ENCODE measurements around the gene ALDH6A1.

DNA sequence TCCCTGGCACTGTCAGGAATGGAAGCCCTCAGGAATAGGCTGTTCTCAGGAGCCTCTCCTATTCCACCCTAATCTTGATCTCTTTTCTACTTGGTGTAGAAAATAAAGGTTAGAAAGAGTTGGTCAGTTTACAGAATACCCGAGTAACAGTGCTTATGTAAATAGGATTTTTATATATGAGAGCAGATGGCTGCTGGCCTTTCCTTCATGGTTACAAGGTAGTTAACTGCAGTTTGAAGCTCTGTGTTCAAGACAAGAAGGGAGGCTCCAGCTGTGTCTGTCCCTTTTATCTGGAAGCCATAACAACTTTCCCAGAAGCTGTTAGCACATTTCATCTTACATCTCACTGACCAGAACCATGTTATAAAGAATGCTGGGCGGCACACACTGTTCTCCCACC is 42.0 kb downstream of the ALDH6A1 start:
- TF ChIP-seq, protein P1, sequence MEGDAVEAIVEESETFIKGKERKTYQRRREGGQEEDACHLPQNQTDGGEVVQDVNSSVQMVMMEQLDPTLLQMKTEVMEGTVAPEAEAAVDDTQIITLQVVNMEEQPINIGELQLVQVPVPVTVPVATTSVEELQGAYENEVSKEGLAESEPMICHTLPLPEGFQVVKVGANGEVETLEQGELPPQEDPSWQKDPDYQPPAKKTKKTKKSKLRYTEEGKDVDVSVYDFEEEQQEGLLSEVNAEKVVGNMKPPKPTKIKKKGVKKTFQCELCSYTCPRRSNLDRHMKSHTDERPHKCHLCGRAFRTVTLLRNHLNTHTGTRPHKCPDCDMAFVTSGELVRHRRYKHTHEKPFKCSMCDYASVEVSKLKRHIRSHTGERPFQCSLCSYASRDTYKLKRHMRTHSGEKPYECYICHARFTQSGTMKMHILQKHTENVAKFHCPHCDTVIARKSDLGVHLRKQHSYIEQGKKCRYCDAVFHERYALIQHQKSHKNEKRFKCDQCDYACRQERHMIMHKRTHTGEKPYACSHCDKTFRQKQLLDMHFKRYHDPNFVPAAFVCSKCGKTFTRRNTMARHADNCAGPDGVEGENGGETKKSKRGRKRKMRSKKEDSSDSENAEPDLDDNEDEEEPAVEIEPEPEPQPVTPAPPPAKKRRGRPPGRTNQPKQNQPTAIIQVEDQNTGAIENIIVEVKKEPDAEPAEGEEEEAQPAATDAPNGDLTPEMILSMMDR (IDR thresholded peaks at IDR 0.05), result no peak
- no peak for TF ChIP-seq POLR2A (IDR thresholded peaks at IDR 0.05)

Measured in suprapubic skin (tissue), 3 donors.